Measurements from ENCODE around the gene TEAD1. TPM values are rescaled to one million over a fixed set of nuclear protein-coding genes. Genes with fewer than 3 reads are reported as not detected.
A peak's percentile ranks its signal among the peaks of the same experiment; 100 is the strongest.

TEAD1 gene
- total RNA-seq, 1 donor from 2014 or later, result 88.1 TPM

DNA sequence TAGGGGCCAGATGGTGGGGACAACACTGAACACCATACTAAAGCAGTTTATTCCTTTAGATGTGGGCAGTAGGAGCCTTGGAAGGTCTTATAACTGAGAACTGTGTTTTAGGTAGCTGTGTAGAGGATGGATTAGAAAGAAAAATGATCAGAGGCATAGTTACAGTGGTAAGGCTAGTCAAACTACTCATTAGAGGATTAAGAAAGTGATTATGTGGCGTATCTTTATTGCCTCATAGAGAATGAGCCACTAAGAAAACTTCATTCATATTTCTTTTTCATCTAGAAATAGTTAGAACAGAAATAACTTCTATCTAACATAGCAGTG, 179.1 kb downstream of the TEAD1 start:
- TF ChIP-seq, protein P1, sequence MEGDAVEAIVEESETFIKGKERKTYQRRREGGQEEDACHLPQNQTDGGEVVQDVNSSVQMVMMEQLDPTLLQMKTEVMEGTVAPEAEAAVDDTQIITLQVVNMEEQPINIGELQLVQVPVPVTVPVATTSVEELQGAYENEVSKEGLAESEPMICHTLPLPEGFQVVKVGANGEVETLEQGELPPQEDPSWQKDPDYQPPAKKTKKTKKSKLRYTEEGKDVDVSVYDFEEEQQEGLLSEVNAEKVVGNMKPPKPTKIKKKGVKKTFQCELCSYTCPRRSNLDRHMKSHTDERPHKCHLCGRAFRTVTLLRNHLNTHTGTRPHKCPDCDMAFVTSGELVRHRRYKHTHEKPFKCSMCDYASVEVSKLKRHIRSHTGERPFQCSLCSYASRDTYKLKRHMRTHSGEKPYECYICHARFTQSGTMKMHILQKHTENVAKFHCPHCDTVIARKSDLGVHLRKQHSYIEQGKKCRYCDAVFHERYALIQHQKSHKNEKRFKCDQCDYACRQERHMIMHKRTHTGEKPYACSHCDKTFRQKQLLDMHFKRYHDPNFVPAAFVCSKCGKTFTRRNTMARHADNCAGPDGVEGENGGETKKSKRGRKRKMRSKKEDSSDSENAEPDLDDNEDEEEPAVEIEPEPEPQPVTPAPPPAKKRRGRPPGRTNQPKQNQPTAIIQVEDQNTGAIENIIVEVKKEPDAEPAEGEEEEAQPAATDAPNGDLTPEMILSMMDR (IDR thresholded peaks at IDR 0.05; ENCODE audit: insufficient read depth, low read length, poor library complexity, severe bottlenecking), result no peak
- H3K36me3 ChIP-seq (ENCODE audit: control insufficient read depth, insufficient read depth, low read length), result no peaks in the 10 kb centered on the region
- DNase-seq (ENCODE audit: low read depth), result no peak

DNA sequence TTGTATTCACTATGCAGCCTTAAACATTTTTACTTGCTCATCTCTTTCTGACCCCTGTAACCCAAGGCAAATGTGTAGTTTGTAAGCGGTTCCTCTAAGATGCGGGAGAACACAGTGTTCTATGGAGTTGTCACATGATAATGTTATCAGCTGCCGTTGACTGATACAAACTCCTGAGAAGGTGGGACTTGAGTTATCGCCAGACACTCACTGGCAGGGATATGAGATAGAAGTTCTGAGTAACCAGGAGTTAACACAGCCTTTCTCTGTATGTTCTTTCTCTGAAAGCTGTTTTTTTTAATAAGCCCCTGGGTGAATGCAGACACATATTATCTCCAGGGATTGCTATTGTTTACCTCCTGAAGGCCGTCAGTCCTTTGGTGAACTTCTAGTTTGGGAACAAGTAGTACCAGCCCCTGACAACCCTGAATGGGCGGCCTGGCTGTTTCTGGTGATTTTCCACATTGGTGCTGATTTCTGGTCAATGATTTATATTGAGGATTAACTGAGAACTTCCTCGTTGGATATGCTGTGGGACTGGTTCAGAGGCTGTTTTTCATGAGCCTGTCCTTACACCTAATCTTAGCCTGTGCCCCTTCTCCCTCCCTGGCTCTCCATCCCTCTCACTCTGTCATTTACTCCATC, 179.6 kb downstream of the TEAD1 start:
- Histone ChIP-seq H3K36me3 (ENCODE audit: control insufficient read depth, insufficient read depth, low read length) (no peaks in the 10 kb centered on the region), H3K4me3 (ENCODE audit: low read depth, low read length) (no peak overlapping the region), H3K27me3 (ENCODE audit: control insufficient read depth, insufficient read depth, low read length) (no peaks in the 10 kb centered on the region)
- TF ChIP-seq, protein P1 (IDR thresholded peaks at IDR 0.05; ENCODE audit: insufficient read depth, low read length, poor library complexity, severe bottlenecking), result no peak
- DNase-seq (ENCODE audit: low read depth), result no peak

More for the DNA sequence above, 179.1 kb downstream of the TEAD1 start:
- Histone ChIP-seq H3K27me3 (ENCODE audit: control insufficient read depth, insufficient read depth, low read length) (no peaks in the 10 kb centered on the region), H3K4me3 (ENCODE audit: low read depth, low read length) (no peak overlapping the region)

DNA sequence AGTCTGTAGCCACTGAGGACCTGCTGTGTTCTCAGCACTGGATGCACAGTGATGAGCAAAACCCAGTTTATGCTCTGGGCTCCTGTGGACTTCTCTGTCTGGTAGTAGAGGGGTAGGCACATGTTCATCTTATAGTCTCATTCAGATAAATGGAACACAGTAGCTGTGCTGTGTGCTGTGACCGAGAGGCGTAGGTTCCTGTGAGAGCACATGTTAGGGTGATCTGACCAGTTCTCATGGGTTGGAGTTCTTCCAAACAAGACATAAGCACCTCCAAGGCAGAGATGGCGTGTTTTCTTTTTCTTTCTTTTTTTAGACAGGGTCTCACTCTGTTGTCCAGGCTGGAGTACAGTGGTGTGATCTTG, 180.1 kb downstream of the TEAD1 start:
- TF ChIP-seq, protein P1 (IDR thresholded peaks at IDR 0.05; ENCODE audit: insufficient read depth, low read length, poor library complexity, severe bottlenecking), result no peak
- H3K4me3 ChIP-seq (ENCODE audit: low read depth, low read length), result no peak overlapping the region
- no peaks in the 10 kb centered on the region for H3K27me3 ChIP-seq (ENCODE audit: control insufficient read depth, insufficient read depth, low read length)
- no peaks in the 10 kb centered on the region for H3K36me3 ChIP-seq (ENCODE audit: control insufficient read depth, insufficient read depth, low read length)
- no peak for DNase-seq (ENCODE audit: low read depth)

DNA sequence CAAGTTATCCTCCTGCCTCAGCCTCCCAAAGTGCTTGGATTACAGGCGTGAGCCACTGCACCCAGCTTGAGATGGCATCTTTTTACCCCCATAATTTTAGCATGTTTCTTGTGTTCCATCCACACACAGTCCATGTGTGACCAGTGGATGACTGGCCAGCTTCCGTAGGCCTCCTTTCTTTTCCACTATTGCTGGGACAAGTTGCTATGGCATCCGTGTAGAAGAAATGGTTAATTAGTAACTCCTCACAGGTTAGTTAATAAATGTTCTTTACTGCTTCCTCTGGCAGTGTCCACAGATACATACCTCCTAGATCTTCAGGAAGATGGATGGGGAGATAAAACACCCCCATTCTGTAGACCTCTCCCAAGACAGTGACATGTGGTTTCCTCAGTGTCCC, 180.6 kb downstream of the TEAD1 start:
- no peaks in the 10 kb centered on the region for H3K36me3 ChIP-seq (ENCODE audit: control insufficient read depth, insufficient read depth, low read length)
- DNase-seq (ENCODE audit: low read depth), result peak; percentile 77
- TF ChIP-seq, protein P1 (IDR thresholded peaks at IDR 0.05; ENCODE audit: insufficient read depth, low read length, poor library complexity, severe bottlenecking), result no peak
- no peak overlapping the region for H3K4me3 ChIP-seq (ENCODE audit: low read depth, low read length)
- H3K27me3 ChIP-seq (ENCODE audit: control insufficient read depth, insufficient read depth, low read length), result no peaks in the 10 kb centered on the region

DNA sequence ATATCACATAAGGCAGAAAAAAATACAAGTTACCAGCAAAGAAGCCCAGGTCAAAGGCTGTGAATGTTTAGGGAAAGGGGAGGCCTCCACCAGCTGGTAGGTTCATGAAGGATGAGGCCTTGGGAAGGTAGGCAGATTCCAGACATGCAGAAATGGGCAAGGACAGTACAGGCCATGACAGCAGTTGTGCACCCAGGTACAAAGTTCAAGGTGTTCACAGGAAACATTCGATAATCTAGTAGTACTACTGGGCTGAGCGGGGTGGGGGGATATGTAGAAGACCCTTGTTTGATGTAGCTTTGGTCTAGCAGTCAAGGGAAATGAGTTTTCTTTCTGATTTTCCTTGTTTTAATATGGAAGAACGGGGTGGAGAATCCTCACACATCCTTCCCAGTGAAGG, 182.1 kb downstream of the TEAD1 start:
- no peaks in the 10 kb centered on the region for H3K27me3 ChIP-seq (ENCODE audit: control insufficient read depth, insufficient read depth, low read length)
- DNase-seq (ENCODE audit: low read depth), result no peak
- TF ChIP-seq, protein P1 (IDR thresholded peaks at IDR 0.05; ENCODE audit: insufficient read depth, low read length, poor library complexity, severe bottlenecking), result no peak
- no peak overlapping the region for H3K4me3 ChIP-seq (ENCODE audit: low read depth, low read length)
- no peaks in the 10 kb centered on the region for H3K36me3 ChIP-seq (ENCODE audit: control insufficient read depth, insufficient read depth, low read length)

DNA sequence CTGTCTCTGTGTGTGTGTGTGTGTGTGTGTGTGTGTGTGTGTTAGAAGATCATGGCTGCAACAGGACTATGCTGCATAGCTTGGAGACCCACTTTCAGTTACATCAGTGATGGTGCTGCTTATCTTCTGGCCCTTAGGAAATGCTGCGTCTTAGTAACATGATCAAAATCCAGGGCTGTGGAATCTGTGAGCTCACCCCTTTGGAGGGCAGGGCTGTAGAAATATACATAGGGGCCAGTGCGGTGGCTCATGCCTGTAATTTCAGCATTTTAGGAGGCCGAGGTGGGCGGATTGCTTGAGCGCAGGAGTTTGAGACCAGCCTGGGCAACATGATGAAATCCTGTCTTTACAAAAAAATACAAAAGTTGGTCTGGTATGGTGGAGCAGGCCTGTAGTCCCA, 183.4 kb downstream of the TEAD1 start:
- DNase-seq (ENCODE audit: low read depth), result no peak
- Histone ChIP-seq H3K27me3 (ENCODE audit: control insufficient read depth, insufficient read depth, low read length) (no peaks in the 10 kb centered on the region), H3K36me3 (ENCODE audit: control insufficient read depth, insufficient read depth, low read length) (no peaks in the 10 kb centered on the region), H3K4me3 (ENCODE audit: low read depth, low read length) (no peak overlapping the region)
- TF ChIP-seq, protein P1 (IDR thresholded peaks at IDR 0.05; ENCODE audit: insufficient read depth, low read length, poor library complexity, severe bottlenecking), result no peak
